WERI-Rb-1 (cell line): ENCODE data around the gene COMMD1.
"Not testable (repeated sequence)": the region's sequence is repeated elsewhere in the genome, so short reads cannot be mapped to it uniquely, and the experiment has no call there.

ENCODE experiments used
- DNase-seq: peaks from one replicate; pipeline ENCODE4 v3.0.0-alpha.2; 2020
- H3K27ac ChIP-seq: fragments of 250-450 bp; sonication (Bioruptor Pico); 2 replicates; pipeline ENCODE4 v1.5.1; 2020; ENCODE audit warnings: mild to moderate bottlenecking, moderate library complexity
- H3K27me3 ChIP-seq: fragments of 250-450 bp; sonication (Bioruptor Pico); 2 replicates; pipeline ENCODE4 v1.5.1; 2021; ENCODE audit warnings: mild to moderate bottlenecking, low read depth, moderate library complexity; ENCODE audit not compliant: insufficient read depth, severe bottlenecking
- H3K36me3 ChIP-seq: fragments of 250-450 bp; sonication (Bioruptor Pico); 2 replicates; pipeline ENCODE4 v1.5.1; 2020; ENCODE audit warnings: mild to moderate bottlenecking, moderate library complexity
- H3K4me3 ChIP-seq: 2 replicates; pipeline ENCODE4 v1.5.1; 2011; ENCODE audit warnings: low read depth, mild to moderate bottlenecking, control low read depth, low read length
- H3K9me3 ChIP-seq: fragments of 250-450 bp; sonication (Bioruptor Pico); 2 replicates; pipeline ENCODE4 v1.5.1; 2021; ENCODE audit warnings: mild to moderate bottlenecking, moderate library complexity; ENCODE audit not compliant: severe bottlenecking
- TF ChIP-seq, protein P1 (sequence below): IDR thresholded peaks from 2 replicates; pipeline ENCODE4 v1.5.1; 2011; ENCODE audit warnings: low read depth, mild to moderate bottlenecking, control low read depth, inconsistent platforms, low read length

COMMD1 gene

DNA sequence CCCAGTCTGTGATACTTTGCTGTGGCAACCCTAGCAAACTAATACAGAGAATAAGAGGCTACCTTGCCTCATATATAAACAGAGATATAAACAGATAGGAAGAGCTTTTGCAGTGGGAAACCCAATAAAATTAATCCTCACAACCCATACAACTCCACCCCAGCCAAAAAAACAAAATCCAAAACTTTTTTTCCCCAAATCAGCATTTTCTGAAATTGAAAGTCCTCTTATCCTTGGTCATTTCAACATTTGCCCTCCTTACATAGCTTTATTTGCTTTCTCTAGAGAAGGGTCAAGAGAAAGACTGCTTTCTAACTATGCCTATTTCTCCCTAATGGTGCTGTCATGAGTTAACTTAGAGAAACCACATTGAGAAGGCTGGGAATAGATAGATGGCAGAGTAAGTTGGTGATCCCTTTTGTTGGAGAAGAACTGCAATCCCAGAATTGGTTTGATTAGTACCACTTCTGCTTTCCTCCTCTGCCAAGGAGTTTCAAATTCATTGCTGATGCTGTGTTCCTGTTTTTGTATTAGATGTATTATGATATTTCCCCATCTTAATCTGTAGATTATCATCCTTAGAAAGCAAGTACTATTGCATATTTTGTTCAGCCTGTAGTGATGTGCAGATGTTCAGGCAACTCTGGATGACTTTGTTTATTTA is 214.0 kb downstream of the COMMD1 start:
- Histone ChIP-seq H3K4me3 (no peak overlapping the region), H3K9me3 (no peaks in the 10 kb centered on the region), H3K36me3 (no peaks in the 10 kb centered on the region), H3K27ac (no peak overlapping the region), H3K27me3 (no peaks in the 10 kb centered on the region)
- TF ChIP-seq, protein P1, sequence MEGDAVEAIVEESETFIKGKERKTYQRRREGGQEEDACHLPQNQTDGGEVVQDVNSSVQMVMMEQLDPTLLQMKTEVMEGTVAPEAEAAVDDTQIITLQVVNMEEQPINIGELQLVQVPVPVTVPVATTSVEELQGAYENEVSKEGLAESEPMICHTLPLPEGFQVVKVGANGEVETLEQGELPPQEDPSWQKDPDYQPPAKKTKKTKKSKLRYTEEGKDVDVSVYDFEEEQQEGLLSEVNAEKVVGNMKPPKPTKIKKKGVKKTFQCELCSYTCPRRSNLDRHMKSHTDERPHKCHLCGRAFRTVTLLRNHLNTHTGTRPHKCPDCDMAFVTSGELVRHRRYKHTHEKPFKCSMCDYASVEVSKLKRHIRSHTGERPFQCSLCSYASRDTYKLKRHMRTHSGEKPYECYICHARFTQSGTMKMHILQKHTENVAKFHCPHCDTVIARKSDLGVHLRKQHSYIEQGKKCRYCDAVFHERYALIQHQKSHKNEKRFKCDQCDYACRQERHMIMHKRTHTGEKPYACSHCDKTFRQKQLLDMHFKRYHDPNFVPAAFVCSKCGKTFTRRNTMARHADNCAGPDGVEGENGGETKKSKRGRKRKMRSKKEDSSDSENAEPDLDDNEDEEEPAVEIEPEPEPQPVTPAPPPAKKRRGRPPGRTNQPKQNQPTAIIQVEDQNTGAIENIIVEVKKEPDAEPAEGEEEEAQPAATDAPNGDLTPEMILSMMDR = no peak
- DNase-seq = no peak

DNA sequence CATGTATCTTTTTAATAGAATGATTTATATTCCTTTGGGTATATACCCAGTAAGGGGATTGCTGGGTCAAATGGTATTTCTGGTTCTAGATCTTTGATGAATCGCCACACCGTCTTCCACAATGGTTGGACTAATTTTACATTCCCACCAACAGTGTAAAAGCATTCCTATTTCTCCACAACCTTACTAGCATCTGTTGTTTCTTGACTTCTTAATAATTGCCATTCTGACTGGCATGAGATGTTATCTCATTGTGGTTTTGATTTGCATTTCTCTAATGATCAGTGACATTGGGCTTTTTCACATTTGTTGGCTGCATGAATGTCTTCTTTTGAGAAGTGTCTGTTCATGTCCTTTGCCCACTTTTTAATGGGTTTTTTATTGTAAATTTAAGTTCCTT is 220.8 kb downstream of the COMMD1 start:
- not testable (repeated sequence) for DNase-seq, H3K27me3 ChIP-seq, H3K4me3 ChIP-seq, H3K27ac ChIP-seq, H3K9me3 ChIP-seq, H3K36me3 ChIP-seq

DNA sequence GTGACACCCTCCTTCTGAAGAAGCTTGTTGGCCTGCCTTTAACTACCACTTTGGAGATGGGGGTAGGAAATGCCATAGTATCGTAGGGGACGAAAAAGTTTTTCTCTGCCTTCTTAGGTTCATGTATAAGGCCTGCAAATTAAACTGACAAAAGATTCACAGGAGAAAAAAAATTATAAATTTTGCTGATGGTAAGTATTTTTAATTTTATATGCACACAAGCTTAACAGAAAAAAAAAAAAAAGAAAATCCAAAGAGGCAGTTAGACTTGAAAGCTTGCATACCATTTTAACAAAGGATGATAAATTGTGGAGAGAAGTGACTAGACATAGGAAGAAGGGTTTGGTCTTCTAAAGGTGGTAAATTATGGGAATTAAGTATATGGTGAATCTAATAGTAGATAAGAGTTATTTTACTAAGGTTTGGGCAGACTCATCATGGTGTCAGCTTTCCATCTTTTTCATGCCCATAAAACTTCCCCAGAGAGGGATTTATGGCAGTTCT is 227.9 kb downstream of the COMMD1 start:
- Histone ChIP-seq H3K36me3 (no peaks in the 10 kb centered on the region), H3K27ac (no peak overlapping the region), H3K27me3 (no peaks in the 10 kb centered on the region), H3K4me3 (no peak overlapping the region), H3K9me3 (no peaks in the 10 kb centered on the region)
- no peak for DNase-seq
- TF ChIP-seq, protein P1 = no peak

DNA sequence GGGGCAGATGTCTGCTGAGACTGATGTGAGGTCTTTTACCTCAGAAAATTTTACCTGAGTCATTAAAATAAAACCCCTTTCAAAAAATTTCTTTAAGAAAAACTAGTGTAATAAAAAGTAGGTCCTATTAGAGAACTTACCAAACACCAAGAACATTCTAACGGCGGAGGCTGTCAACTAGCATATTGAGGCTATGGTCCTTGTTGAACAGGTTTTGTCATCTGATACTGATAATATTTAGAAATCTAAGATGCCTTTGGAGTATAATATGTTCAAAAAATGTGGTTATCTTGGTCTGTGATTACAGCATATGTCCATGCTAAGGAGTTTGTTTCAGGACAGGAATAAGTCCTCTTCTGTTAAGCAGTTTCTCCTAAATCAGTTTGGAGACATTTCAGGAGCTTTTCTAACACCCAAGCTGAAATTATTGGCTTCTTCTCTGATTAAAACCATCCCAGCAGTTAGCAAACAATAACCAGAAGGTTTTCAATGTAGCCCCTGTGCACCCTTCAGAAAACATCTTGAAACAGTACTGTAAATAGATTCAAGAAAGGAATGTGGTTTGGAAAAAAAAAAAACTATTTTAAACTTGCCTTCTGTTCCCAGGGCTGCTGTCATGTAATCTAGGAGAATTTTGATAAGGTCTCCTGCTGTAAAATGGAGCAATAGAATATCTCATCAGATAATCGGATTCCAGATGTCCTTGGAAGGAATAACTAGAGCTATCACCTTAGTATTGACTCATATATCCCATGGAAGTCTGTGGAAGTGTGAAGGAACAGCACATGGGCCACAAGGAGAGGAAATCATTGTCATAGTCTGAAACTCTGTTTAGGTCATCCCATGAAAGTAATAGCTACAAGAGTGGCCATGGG is 231.7 kb downstream of the COMMD1 start:
- no peaks in the 10 kb centered on the region for H3K9me3 ChIP-seq
- H3K27ac ChIP-seq = no peak overlapping the region
- H3K36me3 ChIP-seq = no peaks in the 10 kb centered on the region
- no peak for DNase-seq
- no peaks in the 10 kb centered on the region for H3K27me3 ChIP-seq
- TF ChIP-seq, protein P1 = no peak
- no peak overlapping the region for H3K4me3 ChIP-seq

DNA sequence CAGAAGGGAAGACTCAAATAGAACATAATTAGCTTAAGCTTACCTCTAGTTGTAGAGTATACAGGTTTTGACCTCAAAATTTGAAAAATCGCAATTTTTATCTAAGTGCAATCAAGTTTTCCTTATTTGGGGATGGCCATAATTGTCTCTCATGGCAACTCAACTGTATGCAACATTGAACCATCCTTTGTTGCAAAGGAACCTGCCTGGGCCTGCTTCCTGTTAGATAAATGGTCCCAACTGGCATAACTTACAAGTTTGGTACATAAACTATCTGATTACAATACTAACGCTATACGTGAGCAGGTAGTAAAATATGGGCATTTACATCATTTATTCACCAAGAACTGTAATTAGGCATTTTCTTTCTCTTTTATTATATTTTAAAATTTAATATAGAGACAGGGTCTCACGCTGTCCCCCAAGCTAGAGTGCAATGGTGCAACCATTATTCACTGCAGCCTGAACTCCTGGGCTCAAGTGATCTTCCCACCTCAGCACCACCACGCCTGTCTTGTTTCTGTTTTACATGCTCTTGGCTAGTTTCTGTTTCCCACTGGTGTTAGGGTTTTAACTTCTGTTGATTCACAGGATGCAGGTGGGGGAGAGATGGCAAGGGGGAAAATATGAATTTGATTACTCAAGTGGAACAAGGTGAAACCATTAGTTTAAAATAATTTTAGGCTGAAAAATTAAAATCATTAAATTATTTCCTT is 235.1 kb downstream of the COMMD1 start:
- no peak for DNase-seq
- no peaks in the 10 kb centered on the region for H3K27me3 ChIP-seq
- no peaks in the 10 kb centered on the region for H3K9me3 ChIP-seq
- H3K36me3 ChIP-seq = no peaks in the 10 kb centered on the region
- no peak overlapping the region for H3K27ac ChIP-seq
- TF ChIP-seq, protein P1 = no peak
- no peak overlapping the region for H3K4me3 ChIP-seq
